ENCODE measurements around the gene HOXA5.

DNA sequence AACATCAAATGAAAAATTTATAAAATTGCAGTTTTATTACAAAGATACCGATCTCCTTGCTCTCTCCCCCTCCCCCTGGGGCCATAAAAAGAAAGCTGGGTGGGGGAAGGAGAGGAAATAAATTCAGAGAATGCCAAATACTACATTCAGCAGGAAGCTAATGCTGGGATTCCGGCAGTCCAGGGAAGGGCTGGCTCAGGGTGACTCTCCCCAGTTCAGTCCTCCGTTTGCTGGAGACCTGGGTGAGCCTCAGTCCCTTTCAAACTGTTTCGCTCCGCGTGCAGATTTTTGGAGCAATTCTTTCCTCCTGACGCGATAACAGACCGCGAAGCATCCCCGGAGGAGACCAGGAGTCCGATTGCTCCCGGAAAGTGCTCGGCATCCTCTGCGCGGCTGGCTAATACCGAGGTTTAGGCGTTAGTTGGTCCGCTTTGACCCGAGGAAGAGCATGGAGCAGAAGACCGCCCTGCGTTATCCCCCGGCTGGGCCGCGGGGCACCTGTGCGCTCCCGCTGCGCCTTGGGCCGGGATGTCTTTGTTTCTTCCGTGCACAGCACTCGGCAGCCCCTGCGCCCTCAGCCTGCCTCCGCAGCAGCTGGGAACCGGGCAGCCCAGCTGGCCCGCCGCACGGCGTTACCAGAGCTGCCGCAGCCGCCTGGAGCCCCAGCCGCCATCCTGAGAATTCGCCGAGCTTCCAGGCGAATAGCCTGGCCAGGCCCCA is 37.1 kb downstream of the HOXA5 start:
- TF ChIP-seq, protein P1, sequence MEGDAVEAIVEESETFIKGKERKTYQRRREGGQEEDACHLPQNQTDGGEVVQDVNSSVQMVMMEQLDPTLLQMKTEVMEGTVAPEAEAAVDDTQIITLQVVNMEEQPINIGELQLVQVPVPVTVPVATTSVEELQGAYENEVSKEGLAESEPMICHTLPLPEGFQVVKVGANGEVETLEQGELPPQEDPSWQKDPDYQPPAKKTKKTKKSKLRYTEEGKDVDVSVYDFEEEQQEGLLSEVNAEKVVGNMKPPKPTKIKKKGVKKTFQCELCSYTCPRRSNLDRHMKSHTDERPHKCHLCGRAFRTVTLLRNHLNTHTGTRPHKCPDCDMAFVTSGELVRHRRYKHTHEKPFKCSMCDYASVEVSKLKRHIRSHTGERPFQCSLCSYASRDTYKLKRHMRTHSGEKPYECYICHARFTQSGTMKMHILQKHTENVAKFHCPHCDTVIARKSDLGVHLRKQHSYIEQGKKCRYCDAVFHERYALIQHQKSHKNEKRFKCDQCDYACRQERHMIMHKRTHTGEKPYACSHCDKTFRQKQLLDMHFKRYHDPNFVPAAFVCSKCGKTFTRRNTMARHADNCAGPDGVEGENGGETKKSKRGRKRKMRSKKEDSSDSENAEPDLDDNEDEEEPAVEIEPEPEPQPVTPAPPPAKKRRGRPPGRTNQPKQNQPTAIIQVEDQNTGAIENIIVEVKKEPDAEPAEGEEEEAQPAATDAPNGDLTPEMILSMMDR (conservative IDR thresholded peaks at IDR 0.05 in 1 of 2, IDR thresholded peaks at IDR 0.05 in 1 of 2; ENCODE audit: low read depth in 1 of 2, low read length in 2 of 2) = no peak
- TF ChIP-seq EZH2 (IDR thresholded peaks at IDR 0.05; ENCODE audit: low read length, missing control alignments) = no peak

Data from fibroblast of lung (primary cell).